Effector memory CD4-positive, alpha-beta T cell (primary cell): ENCODE measurements around the gene EEF1AKMT3.

Experiments used
- DNase-seq, 3 donors: peaks; one replicate each; pipeline ENCODE4 v3.0.0-alpha.2; 2020
- H3K27ac ChIP-seq: 2 replicates; pipeline ENCODE4 v1.7.0; 2013; ENCODE audit warnings: mild to moderate bottlenecking, low read length, moderate library complexity; ENCODE audit not compliant: insufficient read depth, poor library complexity, severe bottlenecking
- H3K27me3 ChIP-seq: replicated peaks from 2 replicates; pipeline ENCODE4 v1.7.0; 2013; ENCODE audit warnings: mild to moderate bottlenecking, low read length; ENCODE audit not compliant: insufficient read depth, control insufficient read depth, poor library complexity, severe bottlenecking
- H3K36me3 ChIP-seq: 2 replicates; pipeline ENCODE4 v1.7.0; 2013; ENCODE audit warnings: mild to moderate bottlenecking, low read length, moderate library complexity; ENCODE audit not compliant: control insufficient read depth, insufficient read depth
- H3K4me1 ChIP-seq: 2 replicates; pipeline ENCODE4 v1.7.0; 2013; ENCODE audit warnings: low read length, mild to moderate bottlenecking; ENCODE audit not compliant: control insufficient read depth, insufficient read depth, poor library complexity, severe bottlenecking
- H3K4me3 ChIP-seq: 2 replicates; pipeline ENCODE4 v1.7.0; 2013; ENCODE audit warnings: low read length, low read depth, mild to moderate bottlenecking; ENCODE audit not compliant: insufficient read depth, poor library complexity, severe bottlenecking
- H3K9me3 ChIP-seq: 2 replicates; pipeline ENCODE4 v1.7.0; 2013; ENCODE audit warnings: mild to moderate bottlenecking, low read length, moderate library complexity; ENCODE audit not compliant: control insufficient read depth

EEF1AKMT3 gene

DNA sequence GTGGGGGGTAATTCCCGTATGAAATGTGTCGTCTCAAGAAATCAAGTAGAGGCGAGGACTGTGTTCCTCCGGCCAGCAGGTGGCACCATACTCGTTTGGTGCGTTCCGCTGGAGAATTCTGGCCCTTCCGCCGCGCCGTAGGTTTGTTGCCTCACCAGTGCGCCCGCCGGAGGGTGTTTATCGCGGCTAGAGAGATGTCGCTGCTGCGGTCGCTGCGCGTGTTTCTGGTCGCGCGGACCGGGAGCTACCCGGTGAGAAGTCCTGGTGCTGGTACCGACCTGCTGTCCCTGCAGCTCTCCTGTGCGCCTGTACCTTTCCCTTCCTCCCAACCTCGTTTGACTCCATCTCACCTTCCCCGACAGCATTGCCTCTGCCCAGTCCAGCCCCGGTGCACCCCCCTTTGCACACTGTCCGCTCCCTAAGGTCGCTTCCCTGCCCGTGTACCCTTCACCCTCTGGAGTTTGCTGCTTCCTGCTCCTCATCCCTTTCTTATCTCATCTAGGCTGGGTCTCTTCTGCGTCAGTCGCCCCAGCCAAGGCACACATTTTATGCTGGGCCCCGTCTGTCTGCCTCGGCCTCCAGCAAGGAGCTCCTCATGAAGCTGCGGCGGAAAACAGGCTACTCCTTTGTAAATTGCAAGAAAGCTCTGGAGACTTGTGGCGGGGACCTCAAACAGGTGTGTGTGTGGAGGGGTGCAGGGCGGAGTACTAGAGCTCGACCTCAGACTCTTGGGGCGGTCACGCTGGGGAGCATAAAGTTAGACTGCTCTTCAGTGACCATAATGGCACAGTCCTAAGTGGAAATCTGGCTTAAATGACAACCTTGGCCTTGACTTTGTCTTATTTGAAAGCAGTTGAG, 10.4 kb downstream of the EEF1AKMT3 start, which contains the start of gene TSFM:
Gene TSFM (plus strand): TSS at position 180 of the 858 bp plus-strand sequence. CDS start 15 bp downstream, at position 195.
- no peaks in the 10 kb centered on the region for H3K9me3 ChIP-seq
- no peaks in the 10 kb centered on the region for H3K27me3 ChIP-seq
- H3K4me1 ChIP-seq: peaks cover 39% of the 10 kb centered on the region
- peak within 1 kb of the TSS; percentile 79 for H3K27ac ChIP-seq
- peaks cover 22% of the 10 kb centered on the region for H3K36me3 ChIP-seq
- peak within 1 kb of the TSS; percentile 91 for H3K4me3 ChIP-seq
- DNase-seq: peak; percentile 90 to 94 (median 90)

DNA sequence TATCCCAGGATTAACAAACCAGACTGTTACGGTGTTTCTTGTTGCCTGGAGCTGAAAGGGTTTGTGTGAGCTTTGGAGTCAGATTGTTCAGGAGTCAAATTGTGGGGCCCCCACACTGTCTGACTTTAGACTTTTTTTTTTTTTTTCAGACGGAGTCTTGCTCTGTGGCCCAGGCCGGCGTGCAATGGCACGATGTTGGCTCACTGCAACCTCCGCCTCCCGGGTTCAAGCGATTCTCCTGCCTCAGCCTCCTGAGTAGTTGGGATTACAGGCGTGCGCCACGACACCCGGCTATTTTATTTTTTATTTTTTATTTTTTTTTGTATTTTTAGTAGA, 11.0 kb downstream of the EEF1AKMT3 start:
- Histone ChIP-seq H3K4me3 (peak overlapping the region; percentile 91), H3K9me3 (no peaks in the 10 kb centered on the region), H3K36me3 (peaks cover 23% of the 10 kb centered on the region), H3K4me1 (peaks cover 36% of the 10 kb centered on the region), H3K27ac (no peak overlapping the region), H3K27me3 (no peaks in the 10 kb centered on the region)
- no peak for DNase-seq

DNA sequence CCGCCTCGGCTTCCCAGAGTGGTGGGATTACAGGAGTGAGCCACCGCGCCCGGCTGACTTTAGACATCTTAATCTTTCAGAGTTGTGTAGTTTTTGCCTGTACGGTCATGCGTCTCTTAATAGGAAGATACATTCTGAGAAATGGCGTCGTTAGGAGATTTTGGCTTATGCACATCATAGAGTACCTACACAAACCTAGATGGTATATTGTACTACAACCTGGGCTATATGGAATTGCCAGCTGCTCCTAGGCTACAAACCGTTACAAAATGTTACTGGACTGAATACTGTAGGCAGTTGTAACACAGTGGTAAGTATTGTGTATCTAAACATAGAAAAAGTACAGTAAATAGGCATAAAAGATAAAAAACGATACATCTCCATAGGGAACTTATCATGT, 11.4 kb downstream of the EEF1AKMT3 start:
- no peaks in the 10 kb centered on the region for H3K27me3 ChIP-seq
- DNase-seq: no peak
- H3K27ac ChIP-seq: no peak overlapping the region
- H3K4me1 ChIP-seq: peaks cover 36% of the 10 kb centered on the region
- H3K9me3 ChIP-seq: no peaks in the 10 kb centered on the region
- peaks cover 27% of the 10 kb centered on the region for H3K36me3 ChIP-seq
- no peak overlapping the region for H3K4me3 ChIP-seq

DNA sequence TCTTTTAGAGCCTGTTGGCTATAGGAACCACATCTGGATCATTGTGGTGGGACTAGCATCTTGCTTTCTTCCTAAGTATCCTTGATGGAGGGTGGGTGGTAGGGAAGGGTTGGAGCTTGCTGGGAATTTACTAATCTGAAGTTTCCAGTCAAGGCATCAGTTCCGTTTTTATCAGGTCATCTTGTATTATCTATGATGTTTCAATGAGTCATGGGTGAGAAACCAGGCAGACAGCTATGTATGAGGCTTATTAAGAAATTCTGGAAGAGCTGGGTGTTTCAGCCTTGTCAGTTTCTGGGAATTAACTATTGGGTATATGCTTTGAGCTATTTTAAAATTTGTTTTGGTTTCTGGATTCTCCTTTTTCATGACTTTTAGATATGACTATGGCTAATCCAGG, 21.5 kb downstream of the EEF1AKMT3 start:
- H3K4me1 ChIP-seq: no peaks in the 10 kb centered on the region
- H3K9me3 ChIP-seq: no peaks in the 10 kb centered on the region
- no peaks in the 10 kb centered on the region for H3K27me3 ChIP-seq
- DNase-seq: no peak
- no peak overlapping the region for H3K4me3 ChIP-seq
- no peak overlapping the region for H3K27ac ChIP-seq
- peaks cover 48% of the 10 kb centered on the region for H3K36me3 ChIP-seq

DNA sequence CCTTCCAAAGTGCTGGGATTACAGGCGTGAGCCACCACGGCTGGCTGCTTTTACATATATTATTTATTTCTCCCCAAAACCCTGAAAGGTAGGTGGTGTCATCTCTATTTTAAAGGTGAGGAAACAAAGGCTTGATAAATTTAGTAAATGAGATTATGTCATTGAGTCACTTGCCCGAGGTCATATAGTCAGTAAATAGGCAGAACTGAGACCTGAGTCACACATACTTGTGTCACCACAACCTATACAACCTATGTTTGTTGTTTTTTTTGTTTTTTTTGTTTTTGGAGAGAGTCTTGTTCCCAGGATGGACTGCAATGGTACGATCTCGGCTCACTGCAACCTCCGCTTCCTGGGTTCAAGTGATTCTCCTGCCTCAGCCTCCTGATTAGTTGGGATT, 22.9 kb downstream of the EEF1AKMT3 start:
- Histone ChIP-seq H3K27me3 (no peaks in the 10 kb centered on the region), H3K4me1 (no peaks in the 10 kb centered on the region), H3K9me3 (no peaks in the 10 kb centered on the region), H3K4me3 (no peak overlapping the region), H3K27ac (no peak overlapping the region), H3K36me3 (peaks cover 57% of the 10 kb centered on the region)
- DNase-seq: no peak

DNA sequence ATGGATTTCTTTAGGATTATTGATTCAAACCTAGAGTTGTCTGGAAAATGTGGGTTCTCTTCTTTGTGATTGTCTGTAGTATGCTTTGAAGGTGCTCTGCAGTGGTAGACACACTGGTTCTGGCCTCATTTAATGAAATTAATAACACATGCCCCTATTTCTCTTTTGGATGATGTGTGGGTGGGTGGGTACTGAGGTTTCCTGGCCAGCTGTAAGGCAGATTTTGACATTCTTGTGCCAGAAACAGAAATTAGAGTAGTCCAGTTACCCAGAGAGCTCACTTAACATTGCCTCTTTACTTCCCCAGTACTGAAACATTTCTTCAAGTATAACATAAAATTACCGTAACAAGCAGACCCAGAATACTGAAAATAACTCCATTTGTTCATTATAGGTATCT, 24.6 kb downstream of the EEF1AKMT3 start:
- no peaks in the 10 kb centered on the region for H3K9me3 ChIP-seq
- DNase-seq: no peak
- H3K27me3 ChIP-seq: no peaks in the 10 kb centered on the region
- no peaks in the 10 kb centered on the region for H3K4me1 ChIP-seq
- H3K4me3 ChIP-seq: no peak overlapping the region
- H3K36me3 ChIP-seq: peaks cover 63% of the 10 kb centered on the region
- no peak overlapping the region for H3K27ac ChIP-seq

DNA sequence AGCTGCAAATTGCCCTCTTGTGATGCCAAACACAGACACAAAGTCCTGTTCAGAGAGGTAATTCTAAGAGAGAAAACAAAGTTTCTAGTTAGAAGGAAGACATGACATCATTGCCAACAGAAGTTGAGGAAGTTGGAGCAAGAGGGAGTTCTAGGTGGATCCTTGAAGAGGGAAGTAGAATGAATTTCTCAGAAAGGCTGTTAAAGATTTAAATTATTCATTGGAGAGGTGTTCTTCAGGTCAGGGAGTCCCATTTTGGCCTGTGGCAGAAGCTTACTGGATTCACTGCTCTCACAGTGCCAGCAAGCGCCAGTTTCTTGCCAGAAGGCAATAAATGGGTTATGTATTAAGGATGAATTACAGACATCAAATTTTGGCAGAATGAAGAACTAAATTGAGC, 25.5 kb downstream of the EEF1AKMT3 start:
- Histone ChIP-seq H3K27ac (no peak overlapping the region), H3K36me3 (peaks cover 64% of the 10 kb centered on the region)
- DNase-seq: no peak

DNA sequence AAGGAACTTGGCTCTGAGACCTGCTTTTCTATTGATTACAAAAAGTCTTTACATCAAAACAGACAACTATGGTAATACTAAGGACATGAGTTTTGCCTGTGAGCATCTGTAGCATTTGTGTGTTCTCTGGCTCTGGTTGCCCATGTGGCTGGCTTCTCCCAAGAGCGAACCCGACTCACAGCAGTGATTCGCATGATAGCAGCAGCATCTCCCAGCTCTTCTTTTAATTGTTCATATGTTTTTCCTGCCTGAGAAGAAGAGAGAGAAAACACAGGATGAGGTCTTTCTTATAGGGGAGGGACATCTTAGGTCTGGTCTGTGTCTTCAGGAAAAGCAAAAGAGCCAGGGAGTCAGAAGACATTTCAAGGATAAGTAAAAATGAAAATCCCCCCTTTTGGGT, 28.6 kb downstream of the EEF1AKMT3 start:
- no peak for DNase-seq
- Histone ChIP-seq H3K4me1 (no peaks in the 10 kb centered on the region), H3K27me3 (no peaks in the 10 kb centered on the region), H3K4me3 (no peak overlapping the region), H3K27ac (no peak overlapping the region), H3K36me3 (peaks cover 50% of the 10 kb centered on the region), H3K9me3 (no peaks in the 10 kb centered on the region)

More for the DNA sequence above, 25.5 kb downstream of the EEF1AKMT3 start:
- H3K4me3 ChIP-seq: no peak overlapping the region
- no peaks in the 10 kb centered on the region for H3K4me1 ChIP-seq
- no peaks in the 10 kb centered on the region for H3K27me3 ChIP-seq
- H3K9me3 ChIP-seq: no peaks in the 10 kb centered on the region

DNA sequence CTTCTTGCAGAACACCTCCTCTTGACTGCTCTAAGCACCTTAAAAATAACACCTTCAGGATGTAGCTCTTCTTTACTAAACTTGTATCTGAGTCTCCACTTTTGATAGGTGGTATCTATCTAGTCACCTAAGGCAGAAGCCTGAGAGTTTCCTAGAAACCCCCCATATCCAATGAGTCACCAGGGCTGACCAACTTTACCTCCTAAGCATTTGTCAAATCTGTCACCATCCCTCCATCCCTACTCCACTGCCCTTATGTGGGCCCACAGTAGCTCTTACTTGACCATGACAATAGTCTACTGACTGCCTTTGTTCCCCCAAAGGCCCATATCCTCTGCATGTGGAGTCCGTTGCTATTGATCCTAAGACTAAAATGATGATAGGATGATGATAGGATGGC, 30.2 kb downstream of the EEF1AKMT3 start:
- Histone ChIP-seq H3K27me3 (no peaks in the 10 kb centered on the region), H3K36me3 (peaks cover 41% of the 10 kb centered on the region), H3K4me3 (no peak overlapping the region), H3K27ac (no peak overlapping the region), H3K9me3 (no peaks in the 10 kb centered on the region), H3K4me1 (no peaks in the 10 kb centered on the region)
- DNase-seq: no peak

DNA sequence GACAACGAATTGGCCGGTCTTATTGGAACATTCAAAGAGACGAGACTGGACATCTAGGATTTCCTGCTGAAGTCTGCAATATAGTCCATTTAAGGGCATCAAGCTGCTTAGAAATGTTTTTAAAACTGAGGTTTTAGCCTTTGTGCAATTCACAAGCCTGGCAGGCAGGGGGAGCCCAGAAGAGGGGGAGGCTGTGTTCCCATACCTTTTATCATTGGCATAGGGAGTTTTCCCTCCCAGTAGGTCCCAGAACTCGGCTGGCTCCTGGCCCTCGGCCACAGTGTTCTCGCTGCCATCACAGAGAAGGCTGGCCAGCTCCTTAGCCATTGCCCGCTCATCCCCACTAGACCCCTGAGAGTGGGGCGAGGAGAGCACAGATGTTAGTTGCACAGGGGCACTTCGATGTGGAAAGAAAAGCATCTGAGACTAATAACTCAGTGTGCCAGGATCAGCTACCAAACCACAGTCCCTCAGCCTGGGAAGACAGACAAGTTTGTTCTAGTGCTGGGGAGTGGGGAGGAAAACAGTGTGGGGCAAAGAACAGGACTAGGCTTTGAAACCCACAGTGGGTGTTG, 31.0 kb downstream of the EEF1AKMT3 start:
- DNase-seq: peak in 1 of 3 donors; percentile 14
- H3K36me3 ChIP-seq: peaks cover 40% of the 10 kb centered on the region
- no peak overlapping the region for H3K27ac ChIP-seq
- no peaks in the 10 kb centered on the region for H3K9me3 ChIP-seq
- H3K4me3 ChIP-seq: no peak overlapping the region
- H3K27me3 ChIP-seq: no peaks in the 10 kb centered on the region
- H3K4me1 ChIP-seq: no peaks in the 10 kb centered on the region
